Endodermal cell (in vitro differentiated cells): ENCODE data around the gene HSD11B2. TPM values are rescaled to one million over a fixed set of nuclear protein-coding genes. Genes with fewer than 3 reads are reported as not detected.

ENCODE experiments used
- DNase-seq: peaks from one replicate; pipeline ENCODE4 v3.0.0-alpha.2; 2017
- H3K27ac ChIP-seq: 2 replicates; pipeline ENCODE4 v1.5.1; 2013; ENCODE audit warnings: mild to moderate bottlenecking, low read depth, low read length, moderate library complexity
- H3K27me3 ChIP-seq: 2 replicates; pipeline ENCODE4 v1.6.1; 2013; ENCODE audit warnings: mild to moderate bottlenecking, low read length, moderate library complexity; ENCODE audit not compliant: insufficient read depth, control insufficient read depth, poor library complexity, severe bottlenecking
- H3K36me3 ChIP-seq: 2 replicates; pipeline ENCODE4 v1.7.0; 2013; ENCODE audit warnings: mild to moderate bottlenecking, low read length, moderate library complexity; ENCODE audit not compliant: control insufficient read depth, insufficient read depth
- H3K4me1 ChIP-seq: one replicate; pipeline ENCODE4 v1.7.0; 2013; ENCODE audit warnings: low read length; ENCODE audit not compliant: control insufficient read depth, insufficient read depth
- H3K4me3 ChIP-seq: 2 replicates; pipeline ENCODE4 v1.5.1; 2013; ENCODE audit warnings: mild to moderate bottlenecking, low read length, moderate library complexity
- H3K9ac ChIP-seq: 2 replicates; pipeline ENCODE4 v1.6.1; 2013; ENCODE audit warnings: mild to moderate bottlenecking, low read length, moderate library complexity; ENCODE audit not compliant: poor library complexity, severe bottlenecking; ENCODE audit errors: extremely low read depth
- H3K9me3 ChIP-seq: 2 replicates; pipeline ENCODE4 v1.6.1; 2013; ENCODE audit warnings: mild to moderate bottlenecking, low read length, moderate library complexity; ENCODE audit not compliant: control insufficient read depth
- H3K27ac Mint-ChIP-seq: 2 replicates; pipeline ENCODE4 v1.8.0; 2020; ENCODE audit warnings: mixed read lengths
- H3K27me3 Mint-ChIP-seq: 2 replicates; pipeline ENCODE4 v1.8.0; 2021; ENCODE audit warnings: mild to moderate bottlenecking, mixed read lengths; ENCODE audit not compliant: insufficient read depth
- H3K36me3 Mint-ChIP-seq: 2 replicates; pipeline ENCODE4 v1.8.0; 2020; ENCODE audit warnings: low read depth, mixed read lengths
- H3K4me1 Mint-ChIP-seq: 2 replicates; pipeline ENCODE4 v1.8.0; 2020; ENCODE audit warnings: mixed read lengths
- H3K4me3 Mint-ChIP-seq: 2 replicates; pipeline ENCODE4 v1.8.0; 2020; ENCODE audit warnings: mild to moderate bottlenecking, moderate library complexity, mixed read lengths
- H3K9me3 Mint-ChIP-seq: 2 replicates; pipeline ENCODE4 v1.8.0; 2020; ENCODE audit warnings: mild to moderate bottlenecking, mixed read lengths
- CTCF ChIP-seq: fragments of 200-600 bp; sonication (generic); conservative IDR thresholded peaks from 2 replicates; pipeline ENCODE4 v1.5.0; 2021; ENCODE audit warnings: antibody characterized with exemption, mild to moderate bottlenecking
- WGBS, 2 experiments: methylation state at CpG; one replicate each; pipeline versions ENCODE4 v1.1.5 to v1.1.7; 2013; ENCODE audit warnings: missing lambda C conversion rate in 2 of 2, mixed read lengths in 1 of 2; ENCODE audit not compliant: insufficient coverage in 1 of 2, insufficient read length in 1 of 2; 5-methylcytosine and 5-hydroxymethylcytosine counted together
- total RNA-seq, 2 donors: library from RNA; stranded (reverse); fragmentation: NEBNext Ultra II Directional in 1 of 2; extraction: Animal tissue kit (Norgen Biotek cat#: 25700) in 1 of 2; gene quantifications; 2 replicates in 1 of 2; 3 replicates in 1 of 2; pipeline ENCODE4 v1.2.1, GENCODE V29; 2021

The HSD11B2 gene
- total RNA-seq, 2 donors from 2014 or later = 10.4 to 14.7 TPM

GRCh38 chr16:67474551-67475455, 43.9 kb downstream of the HSD11B2 start:
- no peak overlapping the region for H3K27ac Mint-ChIP-seq
- no peak overlapping the region for H3K9ac ChIP-seq
- no peaks in the 10 kb centered on the region for H3K4me1 Mint-ChIP-seq
- H3K36me3 ChIP-seq = peaks cover 25% of the 10 kb centered on the region
- H3K27ac ChIP-seq = no peak overlapping the region
- DNase-seq = no peak
- no peak overlapping the region for H3K4me3 Mint-ChIP-seq
- H3K9me3 ChIP-seq = no peaks in the 10 kb centered on the region
- H3K27me3 ChIP-seq = no peaks in the 10 kb centered on the region
- 85 to 92% methylated on average over 8 to 11 of the region's 11 CpGs for WGBS, 2 experiments
- H3K4me3 ChIP-seq = no peak overlapping the region
- H3K36me3 Mint-ChIP-seq = peaks cover 8% of the 10 kb centered on the region
- no peaks in the 10 kb centered on the region for H3K9me3 Mint-ChIP-seq
- no peaks in the 10 kb centered on the region for H3K27me3 Mint-ChIP-seq
- H3K4me1 ChIP-seq = no peaks in the 10 kb centered on the region
- TF ChIP-seq CTCF = no peak

DNA sequence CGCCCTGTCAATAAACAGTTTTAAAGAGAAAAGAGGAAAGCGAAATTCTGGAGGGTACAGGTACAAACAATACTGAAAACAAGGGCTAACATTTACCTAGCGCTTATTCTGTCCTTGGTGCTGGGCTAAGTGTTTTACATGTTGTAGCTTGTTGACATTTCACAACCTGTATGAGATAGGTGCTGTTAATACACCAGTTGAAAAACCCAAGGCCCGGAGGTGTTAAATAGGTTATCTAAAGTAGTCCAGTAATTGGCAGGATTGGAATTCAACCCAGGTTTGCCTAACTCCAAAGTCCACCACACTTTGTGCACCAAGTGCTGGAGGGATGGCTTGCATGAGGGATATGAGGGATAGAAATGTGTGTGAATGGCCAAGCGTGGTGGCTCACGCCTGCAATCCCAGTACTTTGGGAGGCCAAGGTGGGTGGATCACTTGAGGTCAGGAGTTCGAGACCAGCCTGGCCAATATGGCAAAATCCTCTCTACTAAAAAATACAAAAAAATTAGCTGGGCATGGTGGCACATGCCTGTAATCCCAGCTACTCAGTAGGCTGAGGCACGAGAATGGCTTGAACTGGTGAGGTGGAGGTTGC, 47.1 kb downstream of the HSD11B2 start:
- H3K4me3 ChIP-seq = no peak overlapping the region
- no peaks in the 10 kb centered on the region for H3K9me3 ChIP-seq
- no peak for TF ChIP-seq CTCF
- H3K27me3 ChIP-seq = no peaks in the 10 kb centered on the region
- Mint-ChIP-seq H3K27ac (no peak overlapping the region), H3K27me3 (no peaks in the 10 kb centered on the region), H3K4me1 (peaks cover 6% of the 10 kb centered on the region), H3K36me3 (peaks cover 8% of the 10 kb centered on the region), H3K9me3 (no peaks in the 10 kb centered on the region), H3K4me3 (no peak overlapping the region)
- no peak overlapping the region for H3K9ac ChIP-seq
- H3K36me3 ChIP-seq = peaks cover 21% of the 10 kb centered on the region
- peaks cover 5% of the 10 kb centered on the region for H3K4me1 ChIP-seq
- no peak overlapping the region for H3K27ac ChIP-seq
- DNase-seq = no peak
- WGBS, 2 experiments = 96 to 98% methylated on average over 5 to 8 of the region's 8 CpGs

DNA sequence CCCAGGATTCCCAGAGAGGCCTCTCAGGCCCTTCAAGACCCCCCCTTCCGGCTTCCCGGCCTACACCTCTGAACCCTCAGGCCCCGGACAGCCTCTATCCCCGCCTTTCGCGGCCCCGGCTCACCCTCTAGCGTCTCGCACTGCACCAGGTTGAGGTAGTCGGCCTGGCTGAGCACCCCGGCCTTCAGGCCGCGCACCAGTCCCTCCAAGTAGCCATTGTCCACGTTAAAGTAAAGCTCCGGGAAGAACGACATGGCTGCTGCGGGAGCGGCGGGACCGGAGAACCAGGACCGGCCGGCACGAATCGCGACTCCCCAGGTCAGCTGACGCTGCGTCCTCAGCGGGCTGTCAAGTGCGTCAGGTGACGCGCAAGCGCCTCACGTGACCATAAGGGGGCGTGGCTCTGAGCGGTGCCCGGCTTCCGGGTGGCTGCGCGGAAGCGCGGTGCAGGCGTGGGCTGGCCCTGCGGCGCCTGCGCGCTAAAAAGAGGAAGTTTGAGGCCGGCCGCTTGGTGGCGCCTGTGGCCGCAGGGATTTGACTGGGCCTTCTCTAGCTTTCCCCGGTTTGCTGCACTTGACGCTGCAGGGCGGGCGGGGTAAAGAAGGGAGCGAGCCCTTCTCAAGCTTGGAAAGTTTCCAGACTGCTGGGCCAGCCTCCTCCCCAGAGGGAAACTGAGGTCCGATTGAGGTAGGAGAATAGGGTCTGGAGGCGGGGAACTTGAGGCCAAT, 50.1 kb downstream of the HSD11B2 start, which contains the start of gene ATP6V0D1:
Gene ATP6V0D1 (minus strand): TSS at position 325 of the 728 bp plus-strand sequence. CDS start 71 bp downstream, at position 254.
- peak; percentile 99 for DNase-seq
- H3K4me3 Mint-ChIP-seq = peak within 1 kb of the TSS; percentile 97
- peak within 1 kb of the TSS; percentile 94 for H3K9ac ChIP-seq
- no peaks in the 10 kb centered on the region for H3K27me3 ChIP-seq
- H3K27me3 Mint-ChIP-seq = peaks cover 1% of the 10 kb centered on the region
- peak within 1 kb of the TSS; percentile 88 for H3K27ac ChIP-seq
- 0 to 1% methylated on average over 40 to 57 of the region's 57 CpGs for WGBS, 2 experiments
- peak within 1 kb of the TSS; percentile 100 for H3K27ac Mint-ChIP-seq
- H3K4me1 ChIP-seq = peaks cover 5% of the 10 kb centered on the region
- peak; percentile 91 for TF ChIP-seq CTCF
- H3K9me3 Mint-ChIP-seq = no peaks in the 10 kb centered on the region
- H3K36me3 Mint-ChIP-seq = peaks cover 7% of the 10 kb centered on the region
- no peaks in the 10 kb centered on the region for H3K9me3 ChIP-seq
- peaks cover 6% of the 10 kb centered on the region for H3K4me1 Mint-ChIP-seq
- H3K4me3 ChIP-seq = peak within 1 kb of the TSS; percentile 94
- peaks cover 5% of the 10 kb centered on the region for H3K36me3 ChIP-seq
